Measurements from ENCODE around the gene ENGASE.
A peak's percentile ranks its signal among the peaks of the same experiment; 100 is the strongest.

The ENGASE gene

GRCh38 chr17:79045842-79046196 lies 28.8 kb upstream of the ENGASE start:
- no peaks in the 10 kb centered on the region for H3K9me3 Mint-ChIP-seq

GRCh38 chr17:79046197-79046915 lies 28.3 kb upstream of the ENGASE start:
- no peak for DNase-seq (ENCODE audit: low spot score in 2 of 2)
- ATAC-seq: no peak
- no peaks in the 10 kb centered on the region for H3K36me3 Mint-ChIP-seq
- H3K27ac Mint-ChIP-seq: no peak overlapping the region
- H3K4me3 Mint-ChIP-seq: no peak overlapping the region
- H3K4me1 Mint-ChIP-seq: peaks cover 21% of the 10 kb centered on the region
- H3K9me3 Mint-ChIP-seq: no peaks in the 10 kb centered on the region

More at GRCh38 chr17:79045842-79046196, 28.8 kb upstream of the ENGASE start:
- peaks cover 21% of the 10 kb centered on the region for H3K4me1 Mint-ChIP-seq
- no peaks in the 10 kb centered on the region for H3K36me3 Mint-ChIP-seq
- DNase-seq (ENCODE audit: low spot score in 2 of 2) (peak; percentile 60 to 81), ATAC-seq (peak; percentile 68)
- H3K27ac Mint-ChIP-seq: no peak overlapping the region
- no peak overlapping the region for H3K4me3 Mint-ChIP-seq

DNA sequence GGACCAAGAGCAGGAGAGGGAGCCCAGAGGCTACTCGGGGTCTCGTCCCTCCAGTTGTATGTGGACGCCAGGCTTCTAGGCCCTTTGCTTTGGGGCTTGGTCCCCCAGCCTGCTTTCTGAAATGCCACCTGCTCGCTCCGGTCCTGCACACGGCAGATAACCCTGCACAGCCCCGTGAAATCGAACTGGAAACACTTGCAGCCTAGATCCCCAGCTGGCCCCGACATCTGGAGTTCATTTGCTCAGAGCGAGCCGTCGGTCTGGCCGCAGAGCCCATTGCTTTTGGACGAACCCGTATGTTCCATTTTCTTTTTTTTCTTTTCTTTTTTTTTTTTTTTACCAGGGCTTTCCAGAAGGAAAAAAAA lies 27.7 kb upstream of the ENGASE start:
- ATAC-seq (no peak), DNase-seq (ENCODE audit: low spot score in 2 of 2) (no peak)
- Mint-ChIP-seq H3K4me3 (no peak overlapping the region), H3K36me3 (no peaks in the 10 kb centered on the region), H3K9me3 (no peaks in the 10 kb centered on the region), H3K27ac (no peak overlapping the region), H3K4me1 (peaks cover 21% of the 10 kb centered on the region)

DNA sequence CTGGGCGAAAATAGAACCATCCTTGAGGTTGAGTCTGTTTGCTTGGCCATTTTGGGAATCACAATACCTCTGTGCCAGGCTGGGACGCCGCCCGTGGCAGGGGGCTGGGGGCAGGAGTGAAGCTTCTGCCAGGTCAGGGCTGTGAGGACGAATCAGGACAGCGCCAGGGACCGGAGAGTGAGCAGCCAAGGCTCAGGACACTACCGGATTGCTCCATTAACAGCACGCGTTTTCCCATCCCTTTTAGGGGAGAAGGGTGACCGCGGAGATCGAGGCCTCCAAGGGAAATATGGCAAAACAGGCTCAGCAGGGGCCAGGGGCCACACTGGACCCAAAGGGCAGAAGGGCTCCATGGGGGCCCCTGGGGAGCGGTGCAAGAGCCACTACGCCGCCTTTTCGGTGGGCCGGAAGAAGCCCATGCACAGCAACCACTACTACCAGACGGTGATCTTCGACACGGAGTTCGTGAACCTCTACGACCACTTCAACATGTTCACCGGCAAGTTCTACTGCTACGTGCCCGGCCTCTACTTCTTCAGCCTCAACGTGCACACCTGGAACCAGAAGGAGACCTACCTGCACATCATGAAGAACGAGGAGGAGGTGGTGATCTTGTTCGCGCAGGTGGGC lies 27.2 kb upstream of the ENGASE start:
- Mint-ChIP-seq H3K9me3 (no peaks in the 10 kb centered on the region), H3K4me1 (peaks cover 21% of the 10 kb centered on the region), H3K4me3 (no peak overlapping the region), H3K36me3 (no peaks in the 10 kb centered on the region), H3K27ac (no peak overlapping the region)
- ATAC-seq: no peak
- DNase-seq (ENCODE audit: low spot score in 2 of 2): no peak

GRCh38 chr17:79047923-79048825 lies 26.4 kb upstream of the ENGASE start:
- DNase-seq (ENCODE audit: low spot score in 2 of 2): no peak
- peaks cover 18% of the 10 kb centered on the region for H3K4me1 Mint-ChIP-seq

DNA sequence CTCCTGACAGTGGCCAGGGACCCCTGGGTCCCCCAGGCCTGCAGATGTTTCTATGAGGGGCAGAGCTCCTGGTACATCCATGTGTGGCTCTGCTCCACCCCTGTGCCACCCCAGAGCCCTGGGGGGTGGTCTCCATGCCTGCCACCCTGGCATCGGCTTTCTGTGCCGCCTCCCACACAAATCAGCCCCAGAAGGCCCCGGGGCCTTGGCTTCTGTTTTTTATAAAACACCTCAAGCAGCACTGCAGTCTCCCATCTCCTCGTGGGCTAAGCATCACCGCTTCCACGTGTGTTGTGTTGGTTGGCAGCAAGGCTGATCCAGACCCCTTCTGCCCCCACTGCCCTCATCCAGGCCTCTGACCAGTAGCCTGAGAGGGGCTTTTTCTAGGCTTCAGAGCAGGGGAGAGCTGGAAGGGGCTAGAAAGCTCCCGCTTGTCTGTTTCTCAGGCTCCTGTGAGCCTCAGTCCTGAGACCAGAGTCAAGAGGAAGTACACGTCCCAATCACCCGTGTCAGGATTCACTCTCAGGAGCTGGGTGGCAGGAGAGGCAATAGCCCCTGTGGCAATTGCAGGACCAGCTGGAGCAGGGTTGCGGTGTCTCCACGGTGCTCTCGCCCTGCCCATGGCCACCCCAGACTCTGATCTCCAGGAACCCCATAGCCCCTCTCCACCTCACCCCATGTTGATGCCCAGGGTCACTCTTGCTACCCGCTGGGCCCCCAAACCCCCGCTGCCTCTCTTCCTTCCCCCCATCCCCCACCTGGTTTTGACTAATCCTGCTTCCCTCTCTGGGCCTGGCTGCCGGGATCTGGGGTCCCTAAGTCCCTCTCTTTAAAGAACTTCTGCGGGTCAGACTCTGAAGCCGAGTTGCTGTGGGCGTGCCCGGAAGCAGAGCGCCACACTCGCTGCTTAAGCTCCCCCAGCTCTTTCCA lies 25.5 kb upstream of the ENGASE start:
- Mint-ChIP-seq H3K4me1 (peaks cover 14% of the 10 kb centered on the region), H3K4me3 (no peak overlapping the region), H3K27ac (no peak overlapping the region), H3K36me3 (no peaks in the 10 kb centered on the region), H3K9me3 (peaks cover 3% of the 10 kb centered on the region)
- DNase-seq (ENCODE audit: low spot score in 2 of 2) (no peak), ATAC-seq (no peak)

More at GRCh38 chr17:79047923-79048825, 26.4 kb upstream of the ENGASE start:
- H3K27ac Mint-ChIP-seq: no peak overlapping the region
- no peaks in the 10 kb centered on the region for H3K36me3 Mint-ChIP-seq
- H3K9me3 Mint-ChIP-seq: no peaks in the 10 kb centered on the region
- ATAC-seq: no peak
- no peak overlapping the region for H3K4me3 Mint-ChIP-seq

GRCh38 chr17:79049821-79050220 lies 24.8 kb upstream of the ENGASE start:
- no peak for ATAC-seq
- H3K4me3 Mint-ChIP-seq: no peak overlapping the region
- H3K36me3 Mint-ChIP-seq: no peaks in the 10 kb centered on the region
- peaks cover 3% of the 10 kb centered on the region for H3K9me3 Mint-ChIP-seq
- H3K4me1 Mint-ChIP-seq: peaks cover 12% of the 10 kb centered on the region
- H3K27ac Mint-ChIP-seq: no peak overlapping the region
- DNase-seq (ENCODE audit: low spot score in 2 of 2): no peak

- no peaks in the 10 kb centered on the region for H3K36me3 Mint-ChIP-seq
- no peak overlapping the region for H3K27ac Mint-ChIP-seq
- H3K4me1 Mint-ChIP-seq: peaks cover 5% of the 10 kb centered on the region
- ATAC-seq: no peak
- H3K9me3 Mint-ChIP-seq: peaks cover 3% of the 10 kb centered on the region
- H3K4me3 Mint-ChIP-seq: no peak overlapping the region
- no peak for DNase-seq (ENCODE audit: low spot score in 2 of 2)
Measured at GRCh38 chr17:79050551-79050950, 24.1 kb upstream of the ENGASE start.

DNA sequence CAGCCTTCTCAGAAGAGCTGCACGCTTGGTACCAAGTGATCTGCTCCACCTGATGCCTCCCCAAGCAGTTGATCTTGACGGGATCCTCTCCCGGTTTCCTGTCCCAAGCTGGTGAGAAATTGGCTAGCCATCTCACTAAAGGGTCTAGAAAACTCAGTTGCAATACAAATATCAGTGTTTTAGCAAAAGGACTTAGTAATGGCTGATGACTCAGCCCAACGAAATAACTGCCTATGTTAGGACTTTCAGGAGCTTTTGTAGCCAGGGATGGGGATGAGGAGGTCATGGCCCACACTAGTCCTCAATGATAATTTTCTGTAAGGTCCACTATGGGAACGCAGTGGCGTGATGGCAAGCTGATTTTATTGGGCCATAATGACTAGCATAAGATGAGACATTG lies 23.3 kb upstream of the ENGASE start:
- no peak for ATAC-seq
- Mint-ChIP-seq H3K4me1 (no peaks in the 10 kb centered on the region), H3K36me3 (no peaks in the 10 kb centered on the region), H3K4me3 (no peak overlapping the region), H3K9me3 (peaks cover 3% of the 10 kb centered on the region), H3K27ac (no peak overlapping the region)
- DNase-seq (ENCODE audit: low spot score in 2 of 2): no peak

DNA sequence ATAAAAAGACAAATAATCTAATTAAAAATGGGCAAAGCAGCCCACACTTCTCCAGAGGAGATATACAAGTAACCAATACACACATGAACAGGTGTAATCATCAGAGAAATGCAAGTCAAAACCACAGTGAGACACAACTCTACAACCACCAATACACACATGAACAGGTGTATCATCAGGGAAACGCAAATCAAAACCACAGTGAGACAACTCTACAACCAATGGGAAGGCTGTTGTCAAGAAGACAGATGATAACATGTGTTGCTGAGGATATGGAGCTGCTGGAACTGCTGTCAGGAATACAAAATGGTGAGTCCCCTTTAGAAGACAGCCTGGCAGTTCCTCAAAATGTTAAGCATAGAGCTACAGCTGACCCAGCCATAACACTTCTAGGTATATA lies 22.5 kb upstream of the ENGASE start:
- Mint-ChIP-seq H3K27ac (no peak overlapping the region), H3K4me1 (no peaks in the 10 kb centered on the region), H3K9me3 (peaks cover 3% of the 10 kb centered on the region), H3K36me3 (no peaks in the 10 kb centered on the region), H3K4me3 (no peak overlapping the region)
- DNase-seq (ENCODE audit: low spot score in 2 of 2) (no peak), ATAC-seq (no peak)

- Mint-ChIP-seq H3K36me3 (no peaks in the 10 kb centered on the region), H3K9me3 (peaks cover 3% of the 10 kb centered on the region), H3K4me1 (no peaks in the 10 kb centered on the region), H3K27ac (no peak overlapping the region), H3K4me3 (no peak overlapping the region)
- ATAC-seq (no peak), DNase-seq (ENCODE audit: low spot score in 2 of 2) (no peak)
Measured at GRCh38 chr17:79053251-79053925, 21.2 kb upstream of the ENGASE start.

GRCh38 chr17:79054200-79054960 lies 20.2 kb upstream of the ENGASE start:
- Mint-ChIP-seq H3K9me3 (peaks cover 3% of the 10 kb centered on the region), H3K4me3 (no peak overlapping the region), H3K27ac (no peak overlapping the region), H3K4me1 (no peaks in the 10 kb centered on the region), H3K36me3 (no peaks in the 10 kb centered on the region)
- no peak for ATAC-seq
- DNase-seq (ENCODE audit: low spot score in 2 of 2): no peak

DNA sequence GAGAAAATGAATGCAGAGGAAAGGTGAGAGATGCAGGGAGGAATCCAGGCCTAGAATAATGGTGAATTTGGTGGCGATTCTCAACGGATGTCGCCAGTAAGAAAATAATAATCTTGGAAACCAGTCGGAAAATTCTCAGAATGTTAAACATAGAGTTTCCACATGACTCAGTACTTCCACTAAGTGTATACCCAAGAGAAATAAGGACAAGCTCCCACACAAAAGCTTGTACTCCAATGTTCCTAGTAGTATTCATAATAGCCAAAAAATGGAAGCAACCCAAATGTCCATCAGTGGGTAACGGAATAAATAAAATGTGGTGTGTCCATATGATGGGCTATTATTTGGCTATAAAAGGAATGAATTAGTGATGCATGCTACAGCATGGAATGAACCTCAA lies 19.4 kb upstream of the ENGASE start:
- Mint-ChIP-seq H3K36me3 (no peaks in the 10 kb centered on the region), H3K4me3 (no peak overlapping the region), H3K9me3 (peaks cover 3% of the 10 kb centered on the region), H3K4me1 (no peaks in the 10 kb centered on the region), H3K27ac (no peak overlapping the region)
- no peak for DNase-seq (ENCODE audit: low spot score in 2 of 2)
- ATAC-seq: no peak
